K562 (cell line): Measurements from ENCODE around the gene C17orf114.

ENCODE experiments used
- ESRRB ChIP-seq: fragments of 250-450 bp; sonication (Bioruptor Pico); IDR thresholded peaks from 2 replicates; pipeline ENCODE4 v1.5.0; 2020; ENCODE audit warnings: mild to moderate bottlenecking, moderate library complexity, borderline replicate concordance
- KDM2B ChIP-seq: fragments of 250-450 bp; sonication (Bioruptor Pico); IDR thresholded peaks from 2 replicates; pipeline ENCODE4 v1.8.0; 2021; ENCODE audit warnings: mild to moderate bottlenecking, moderate library complexity
- KDM5B ChIP-seq: fragments of 200-600 bp; sonication (generic); IDR thresholded peaks from 2 replicates; pipeline ENCODE4 v1.6.1; 2012; ENCODE audit warnings: low read depth, mild to moderate bottlenecking, moderate library complexity, low read length, control low read depth, inconsistent platforms; ENCODE audit not compliant: insufficient replicate concordance
- MITF ChIP-seq: IDR thresholded peaks from 2 replicates; pipeline ENCODE4 v1.6.1; 2014; ENCODE audit warnings: antibody characterized with exemption
- RBFOX2 ChIP-seq: fragments of 200-400 bp; formaldehyde crosslinking; IDR thresholded peaks from 2 replicates; pipeline ENCODE4 v1.6.1; 2017; ENCODE audit warnings: low read depth, mild to moderate bottlenecking, low read length, moderate library complexity
- REST ChIP-seq, 2 experiments: fragments of 450-650 bp; formaldehyde crosslinking in 1 of 2; IDR thresholded peaks; 2 replicates each; pipeline versions ENCODE4 v1.4.0 to v1.6.1; 2014 to 2020; ENCODE audit warnings: mild to moderate bottlenecking in 2 of 2, borderline replicate concordance in 1 of 2, low read depth in 1 of 2
- TFAM ChIP-seq: fragments of 250-450 bp; sonication (Bioruptor Pico); conservative IDR thresholded peaks from 2 replicates; pipeline ENCODE4 v1.5.0; 2021; ENCODE audit warnings: mild to moderate bottlenecking, moderate library complexity
- THRA ChIP-seq: fragments of 450-650 bp; IDR thresholded peaks from 2 replicates; pipeline ENCODE4 v1.6.1; 2017; ENCODE audit warnings: mild to moderate bottlenecking, moderate library complexity
- TSC22D4 ChIP-seq: fragments of 450-650 bp; IDR thresholded peaks from 2 replicates; pipeline ENCODE4 v1.6.1; 2016; ENCODE audit warnings: missing genetic modification characterization, missing biosample characterization, control low read depth
- XRCC4 ChIP-seq: IDR thresholded peaks from one replicate; pipeline ENCODE4 v1.6.1; 2011; ENCODE audit not compliant: insufficient read depth, insufficient read length; ENCODE audit errors: extremely low read depth
- ZBTB26 ChIP-seq: fragments of 450-650 bp; formaldehyde crosslinking; IDR thresholded peaks from 2 replicates; pipeline ENCODE4 v1.4.0; 2022; ENCODE audit warnings: missing genetic modification characterization
- ZNF655 ChIP-seq: fragments of 250-450 bp; sonication (Bioruptor Pico); IDR thresholded peaks from 2 replicates; pipeline ENCODE4 v1.5.0; 2021
- ZNF76 ChIP-seq: fragments of 250-450 bp; sonication (Bioruptor Pico); IDR thresholded peaks from 2 replicates; pipeline ENCODE4 v1.4.0; 2020; ENCODE audit warnings: mild to moderate bottlenecking, moderate library complexity, borderline replicate concordance

C17orf114 gene

GRCh38 chr17:4833178-4833940 is 31.2 kb upstream of the C17orf114 start, which contains the start of gene MINK1 (continued):
- no peak for TF ChIP-seq MITF
- TF ChIP-seq THRA, result no peak
- no peak for TF ChIP-seq KDM2B (CRISPR knock-in tag)
- TF ChIP-seq KDM5B, result no peak
- no peak for TF ChIP-seq TSC22D4 (tag)
- TF ChIP-seq TFAM (CRISPR knock-in tag), result no peak
- no peak for TF ChIP-seq ZNF76 (CRISPR knock-in tag)
- TF ChIP-seq ZBTB26 (CRISPR knock-in tag), result no peak
- no peak for TF ChIP-seq ZNF655 (CRISPR knock-in tag)
- no peak for TF ChIP-seq REST (IDR thresholded peaks at IDR 0.05; ENCODE audit: borderline replicate concordance)
- TF ChIP-seq REST (CRISPR knock-in tag; IDR thresholded peaks at IDR 0.05; ENCODE audit: low read depth), result no peak
- TF ChIP-seq ESRRB (CRISPR knock-in tag), result no peak
- TF ChIP-seq XRCC4, result no peak
- TF ChIP-seq RBFOX2, result peak; percentile 75
